Erythroblast (primary cell): ENCODE data around the gene GPC6.

Experiments
- GATA1 ChIP-seq: IDR thresholded peaks from 2 replicates; pipeline ENCODE4 v1.6.1; 2011; ENCODE audit warnings: low read depth, mild to moderate bottlenecking, control low read depth, low read length, moderate library complexity
- POLR2A ChIP-seq: IDR thresholded peaks from 2 replicates; pipeline ENCODE4 v1.6.1; 2011; ENCODE audit warnings: mild to moderate bottlenecking, low read length

DNA sequence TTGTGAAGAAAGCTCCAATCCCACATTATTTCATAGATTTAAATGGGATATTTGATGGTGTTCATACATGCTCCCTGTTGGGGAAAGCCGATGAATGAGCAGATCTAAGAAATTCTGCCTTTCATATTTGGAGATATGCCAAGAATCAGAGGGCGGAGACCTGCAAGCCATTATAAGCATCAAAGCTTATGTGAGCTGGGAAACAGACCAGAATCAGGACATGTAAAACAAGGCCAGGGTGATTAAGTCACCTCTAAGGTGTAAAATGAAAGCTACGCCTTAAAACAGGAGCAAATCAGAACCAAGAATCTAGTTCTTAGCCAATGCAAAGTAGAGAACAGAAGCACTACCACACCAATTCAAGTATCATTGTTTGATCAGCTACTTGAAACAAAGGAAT, 860.5 kb downstream of the GPC6 start:
- no peak for TF ChIP-seq POLR2A
- no peak for TF ChIP-seq GATA1
